HCT116 (cell line): Measurements from ENCODE around the gene NPR1. TPM values are rescaled to one million over a fixed set of nuclear protein-coding genes. Genes with fewer than 3 reads are reported as not detected.

Experiments
- ATAC-seq: fragments of 200-7000 bp; cut with Tn5 transposase; 2 replicates; pipeline ENCODE4 v1.9.1; 2020; ENCODE audit warnings: mild to moderate bottlenecking, moderate library complexity
- BruUV-seq: library from RNA; stranded (reverse); fragments of 400-500 nt; replicated peaks from 2 replicates; lab custom pipeline; 2021; lab: Mats Ljungman, UMichigan
- CTCF ChIA-PET: fragments of 300-600 bp; sonication (Branson Sonifier 250); formaldehyde crosslinking; loops from one replicate; lab custom pipeline; 2021; ENCODE audit warnings: antibody characterized with exemption; lab: Charles Lee
- POLR2A ChIA-PET: fragments of 300-600, 350-600 bp; sonication (Branson Sonifier 250); formaldehyde crosslinking; loops from one replicate; lab custom pipeline; 2021; ENCODE audit warnings: antibody characterized with exemption; lab: Charles Lee
- RAD21 ChIA-PET, 2 experiments: fragments of 300-600 bp; sonication (Branson Sonifier 250); formaldehyde crosslinking; loops; one replicate each; lab custom pipeline; 2023; ENCODE audit warnings: low total read pairs in 2 of 2; ENCODE audit not compliant: uncharacterized antibody in 2 of 2, unreplicated experiment in 2 of 2, low non-redundant PET in 1 of 2; lab: Charles Lee
- DNase-seq: peaks from one replicate; pipeline ENCODE4 v3.0.0-alpha.2; 2010; ENCODE audit warnings: low read depth, low spot score
- H2AFZ ChIP-seq: fragments of 200-600 bp; shearing (Covaris generic), sonication (generic); 2 replicates; pipeline ENCODE4 v1.6.1; 2017; ENCODE audit warnings: low read depth, mixed run types, mixed read lengths, antibody characterized with exemption, low read length; ENCODE audit not compliant: poor library complexity, severe bottlenecking
- H3K27ac ChIP-seq: 2 replicates; pipeline ENCODE4 v1.5.1; 2012; ENCODE audit warnings: low read depth, low read length
- H3K27me3 ChIP-seq: fragments of 200-600 bp; sonication (generic); 2 replicates; pipeline ENCODE4 v1.6.1; 2016; ENCODE audit warnings: mixed run types, low read length, mixed read lengths; ENCODE audit not compliant: insufficient read depth
- H3K36me3 ChIP-seq, 2 experiments: fragments of 200-500 bp in 1 of 2; fragments of 200-600 bp in 1 of 2; sonication (Bioruptor generic) in 1 of 2; sonication (generic) in 1 of 2; 2 replicates each; pipeline versions ENCODE4 v1.5.1 to v1.6.1; 2014 to 2016; ENCODE audit warnings: low read length in 2 of 2, inconsistent platforms in 1 of 2, mixed read lengths in 1 of 2, mixed run types in 1 of 2; ENCODE audit not compliant: insufficient read depth in 2 of 2, control insufficient read depth in 1 of 2
- H3K4me1 ChIP-seq, 2 experiments: fragments of 200-600 bp in 1 of 2; sonication (generic) in 1 of 2; 2 replicates each; pipeline versions ENCODE4 v1.5.1 to v1.6.1; 2012 to 2017; ENCODE audit warnings: low read length in 2 of 2, inconsistent platforms in 1 of 2, mild to moderate bottlenecking in 1 of 2, mixed read lengths in 1 of 2, mixed run types in 1 of 2, moderate library complexity in 1 of 2; ENCODE audit not compliant: insufficient read depth in 2 of 2, control insufficient read depth in 1 of 2
- H3K4me2 ChIP-seq: fragments of 200-600 bp; sonication (generic); 2 replicates; pipeline ENCODE4 v1.6.1; 2017; ENCODE audit warnings: mixed run types, low read length, mixed read lengths
- H3K4me3 ChIP-seq, 2 experiments: fragments of 200-600 bp in 1 of 2; sonication (generic) in 1 of 2; replicated peaks in 1 of 2; 2 replicates each; pipeline ENCODE4 v1.5.1; 2011 to 2016; ENCODE audit warnings: low read length in 2 of 2, control low read depth in 1 of 2, low read depth in 1 of 2, mild to moderate bottlenecking in 1 of 2, mixed read lengths in 1 of 2, mixed run types in 1 of 2
- H3K79me2 ChIP-seq: fragments of 200-600 bp; sonication (generic); 2 replicates; pipeline ENCODE4 v1.6.1; 2017; ENCODE audit warnings: mild to moderate bottlenecking, mixed run types, low read length, moderate library complexity, mixed read lengths; ENCODE audit not compliant: insufficient read depth
- H3K9ac ChIP-seq: fragments of 200-600 bp; sonication (generic); 2 replicates; pipeline ENCODE4 v1.6.1; 2016; ENCODE audit warnings: low read length, mixed read lengths
- H3K9me2 ChIP-seq: fragments of 200-600 bp; sonication (generic), shearing (Covaris generic); 2 replicates; pipeline ENCODE4 v1.6.1; 2017; ENCODE audit warnings: mixed run types, mild to moderate bottlenecking, moderate library complexity; ENCODE audit not compliant: insufficient read depth
- H3K9me3 ChIP-seq, 2 experiments: fragments of 200-500 bp in 1 of 2; fragments of 200-600 bp in 1 of 2; sonication (Bioruptor generic) in 1 of 2; sonication (generic) in 1 of 2; 2 replicates each; pipeline ENCODE4 v1.6.1; 2014 to 2017; ENCODE audit warnings: low read length in 2 of 2, mixed read lengths in 2 of 2, inconsistent platforms in 1 of 2, low read depth in 1 of 2, mild to moderate bottlenecking in 1 of 2, mixed run types in 1 of 2, moderate library complexity in 1 of 2; ENCODE audit not compliant: control insufficient read depth in 1 of 2, insufficient read depth in 1 of 2
- H4K20me1 ChIP-seq: fragments of 200-600 bp; sonication (generic), shearing (Covaris generic); 2 replicates; pipeline ENCODE4 v1.6.1; 2017; ENCODE audit warnings: mixed run types, mild to moderate bottlenecking, moderate library complexity; ENCODE audit not compliant: insufficient read depth
- EZH2 ChIP-seq: fragments of 200-600 bp; sonication (generic); IDR thresholded peaks from 2 replicates; pipeline ENCODE4 v1.6.1; 2017; ENCODE audit warnings: antibody characterized with exemption, mixed run types
- EZH2phosphoT487 ChIP-seq: fragments of 200-600 bp; IDR thresholded peaks from 2 replicates; pipeline ENCODE4 v1.6.1; 2018; ENCODE audit warnings: antibody characterized with exemption, borderline replicate concordance
- POLR2AphosphoS5 ChIP-seq: IDR thresholded peaks from 2 replicates; pipeline ENCODE4 v1.6.1; 2011; ENCODE audit warnings: mild to moderate bottlenecking, low read depth, low read length, moderate library complexity
- SIN3A ChIP-seq: IDR thresholded peaks from 2 replicates; pipeline ENCODE4 v1.6.1; 2012; ENCODE audit warnings: low read depth
- SRF ChIP-seq: IDR thresholded peaks from 2 replicates; pipeline ENCODE4 v1.6.1; 2012; ENCODE audit warnings: low read depth
- YY1 ChIP-seq: IDR thresholded peaks from 2 replicates; pipeline ENCODE4 v1.6.1; 2011; ENCODE audit warnings: low read length, low read depth, moderate library complexity, mild to moderate bottlenecking; ENCODE audit not compliant: insufficient replicate concordance; ENCODE audit errors: extremely low read depth
- ZNF274 ChIP-seq: fragments of 200-500 bp; sonication (Bioruptor generic); IDR thresholded peaks from 2 replicates; pipeline ENCODE4 v1.6.1; 2014; ENCODE audit warnings: mild to moderate bottlenecking, low read depth, low read length, inconsistent platforms
- intact Hi-C: fragments of 100-400 bp; cut with micrococcal nuclease; formaldehyde crosslinking; loops from 2 replicates; pipeline ENCODE4 v1.10.0; 2022
- total RNA-seq: library from RNA; stranded (reverse); gene quantifications from one replicate; pipeline ENCODE4 v1.2.1, GENCODE V29; 2021; ENCODE audit not compliant: unreplicated experiment

Gene NPR1
- total RNA-seq, 1 experiment from 2014 or later: 0.07 TPM

- BruUV-seq: no TSS peak
- H4K20me1 ChIP-seq: peaks cover 6% of the 10 kb centered on the region; the same call in 1 of the 2 replicates
Measured at GRCh38 chr1:153643816-153644215, 34.7 kb upstream of the NPR1 start.

GRCh38 chr1:153646672-153647345 is 31.7 kb upstream of the NPR1 start:
- Histone ChIP-seq H3K9me2 (no peaks in the 10 kb centered on the region), H3K9ac (no peak overlapping the region), H3K36me3 (peaks cover 41 to 44% of the 10 kb centered on the region in 2 experiments), H2AFZ (no peak overlapping the region), H3K4me3 (no peak overlapping the region), H3K9me3 (no peaks in the 10 kb centered on the region), H3K27ac (no peak overlapping the region), H3K4me2 (no peak overlapping the region), H3K27me3 (no peaks in the 10 kb centered on the region), H3K79me2 (peaks cover 33% of the 10 kb centered on the region), H3K4me1 (peaks cover 0 to 4% of the 10 kb centered on the region in 2 experiments; a peak in 2 of 4 replicates), H4K20me1 (peaks cover 6% of the 10 kb centered on the region; the same call in 1 of the 2 replicates)
- ChIA-PET RAD21 (no interaction called here), CTCF (interaction anchor here (1.6 kb wide), 1 partner anchor 74 kb away, joined by 4 read pairs; no protein-coding TSS in a partner anchor), POLR2A (interaction anchor here (1.2 kb wide), 1 partner anchor 13 kb away, joined by 3 read pairs; the partner anchor contains the start of gene CHTOP)
- no TSS peak for BruUV-seq
- TF ChIP-seq POLR2AphosphoS5 (peak; percentile 42), ZNF274 (no peak)
- intact Hi-C loops: no loop called here
- DNase-seq (no peak), ATAC-seq (peak; percentile 17)

More at GRCh38 chr1:153643816-153644215, 34.7 kb upstream of the NPR1 start:
- Histone ChIP-seq H3K27me3 (no peaks in the 10 kb centered on the region), H3K9me3 (no peaks in the 10 kb centered on the region), H3K27ac (no peak overlapping the region), H3K4me1 (peaks cover 0 to 4% of the 10 kb centered on the region in 2 experiments; a peak in 1 of 4 replicates), H3K9me2 (no peaks in the 10 kb centered on the region), H3K9ac (no peak overlapping the region), H3K79me2 (peaks cover 63% of the 10 kb centered on the region), H3K4me2 (no peak overlapping the region), H2AFZ (no peak overlapping the region), H3K4me3 (no peak overlapping the region), H3K36me3 (peaks cover 70 to 72% of the 10 kb centered on the region in 2 experiments)
- intact Hi-C loops: no loop called here
- ATAC-seq: no peak
- ChIA-PET POLR2A (interaction anchor here (2.9 to 3.0 kb wide), 2 partner anchors 10 to 17 kb away, joined by 8 to 27 read pairs; partner anchors contain the start of genes CHTOP and S100A13), CTCF (interaction anchor here (0.8 to 1.3 kb wide), 2 partner anchors 72 to 111 kb away, joined by 3 to 4 read pairs; no protein-coding TSS in a partner anchor), RAD21 (no interaction called here)
- TF ChIP-seq EZH2phosphoT487 (no peak), EZH2 (no peak), YY1 (no peak), SRF (no peak), SIN3A (no peak), ZNF274 (no peak)
- no peak for DNase-seq
